Measurements from ENCODE around the gene OGFOD2. TPM values are rescaled to one million over a fixed set of nuclear protein-coding genes. Genes with fewer than 3 reads are reported as not detected.
"Not testable (repeated sequence)": the region's sequence is repeated elsewhere in the genome, so short reads cannot be mapped to it uniquely, and the experiment has no call there.

OGFOD2 gene
- total RNA-seq, 1 experiment from 2014 or later = 21.6 TPM

DNA sequence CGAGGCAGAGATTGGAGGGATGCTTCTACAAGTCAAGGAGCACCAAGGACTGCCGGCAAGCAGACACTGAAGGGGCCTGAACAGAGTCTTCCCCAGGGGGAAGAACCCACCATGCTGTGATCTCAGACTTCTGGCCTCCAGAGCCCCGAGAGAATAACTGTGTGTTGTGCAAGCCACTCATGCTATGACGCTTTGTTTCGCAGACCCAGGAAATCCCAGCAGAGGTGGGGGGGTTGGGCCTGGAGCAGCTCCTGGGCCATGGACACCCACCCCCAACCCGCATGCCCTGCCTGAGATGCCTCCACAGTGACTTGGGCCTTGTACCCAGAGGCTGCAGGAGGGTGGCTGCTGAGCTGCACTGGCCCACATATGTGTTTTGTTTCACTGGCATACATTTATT, 36.7 kb downstream of the OGFOD2 start:
- Mint-ChIP-seq H3K27me3 (ENCODE audit: insufficient read depth, unreplicated experiment) (no peaks in the 10 kb centered on the region), H3K36me3 (ENCODE audit: insufficient read depth, unreplicated experiment) (peaks cover 7% of the 10 kb centered on the region), H3K4me3 (ENCODE audit: unreplicated experiment) (no peak overlapping the region), H3K4me1 (ENCODE audit: low read depth, unreplicated experiment) (peaks cover 7% of the 10 kb centered on the region), H3K9me3 (ENCODE audit: unreplicated experiment) (no peaks in the 10 kb centered on the region), H3K27ac (ENCODE audit: unreplicated experiment) (no peak overlapping the region)
- H3K36me3 ChIP-seq (ENCODE audit: control insufficient read depth, insufficient read depth, low read length) = no peaks in the 10 kb centered on the region
- no peaks in the 10 kb centered on the region for H3K27me3 ChIP-seq (replicated peaks; ENCODE audit: control insufficient read depth, insufficient read depth, low read length)
- ChIA-PET POLR2A (no interaction called here), CTCF (no interaction called here)
- TF ChIP-seq, protein P1, sequence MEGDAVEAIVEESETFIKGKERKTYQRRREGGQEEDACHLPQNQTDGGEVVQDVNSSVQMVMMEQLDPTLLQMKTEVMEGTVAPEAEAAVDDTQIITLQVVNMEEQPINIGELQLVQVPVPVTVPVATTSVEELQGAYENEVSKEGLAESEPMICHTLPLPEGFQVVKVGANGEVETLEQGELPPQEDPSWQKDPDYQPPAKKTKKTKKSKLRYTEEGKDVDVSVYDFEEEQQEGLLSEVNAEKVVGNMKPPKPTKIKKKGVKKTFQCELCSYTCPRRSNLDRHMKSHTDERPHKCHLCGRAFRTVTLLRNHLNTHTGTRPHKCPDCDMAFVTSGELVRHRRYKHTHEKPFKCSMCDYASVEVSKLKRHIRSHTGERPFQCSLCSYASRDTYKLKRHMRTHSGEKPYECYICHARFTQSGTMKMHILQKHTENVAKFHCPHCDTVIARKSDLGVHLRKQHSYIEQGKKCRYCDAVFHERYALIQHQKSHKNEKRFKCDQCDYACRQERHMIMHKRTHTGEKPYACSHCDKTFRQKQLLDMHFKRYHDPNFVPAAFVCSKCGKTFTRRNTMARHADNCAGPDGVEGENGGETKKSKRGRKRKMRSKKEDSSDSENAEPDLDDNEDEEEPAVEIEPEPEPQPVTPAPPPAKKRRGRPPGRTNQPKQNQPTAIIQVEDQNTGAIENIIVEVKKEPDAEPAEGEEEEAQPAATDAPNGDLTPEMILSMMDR (IDR thresholded peaks at IDR 0.05; ENCODE audit: insufficient read depth in 1 of 2, low read depth in 1 of 2, low read length in 1 of 2, severe bottlenecking in 1 of 2, unreplicated experiment in 1 of 2) = no peak
- H3K4me3 ChIP-seq (ENCODE audit: low read depth, low read length) = no peak overlapping the region
- H3K9me3 ChIP-seq = no peaks in the 10 kb centered on the region
- DNase-seq = no peak
- peaks cover 10% of the 10 kb centered on the region; the same call in 1 of the 2 replicates for H3K4me1 ChIP-seq
- no TSS peak for BruUV-seq (replicated peaks)
- intact Hi-C loops (cut with micrococcal nuclease; ENCODE audit: unreplicated experiment) = no loop called here

DNA sequence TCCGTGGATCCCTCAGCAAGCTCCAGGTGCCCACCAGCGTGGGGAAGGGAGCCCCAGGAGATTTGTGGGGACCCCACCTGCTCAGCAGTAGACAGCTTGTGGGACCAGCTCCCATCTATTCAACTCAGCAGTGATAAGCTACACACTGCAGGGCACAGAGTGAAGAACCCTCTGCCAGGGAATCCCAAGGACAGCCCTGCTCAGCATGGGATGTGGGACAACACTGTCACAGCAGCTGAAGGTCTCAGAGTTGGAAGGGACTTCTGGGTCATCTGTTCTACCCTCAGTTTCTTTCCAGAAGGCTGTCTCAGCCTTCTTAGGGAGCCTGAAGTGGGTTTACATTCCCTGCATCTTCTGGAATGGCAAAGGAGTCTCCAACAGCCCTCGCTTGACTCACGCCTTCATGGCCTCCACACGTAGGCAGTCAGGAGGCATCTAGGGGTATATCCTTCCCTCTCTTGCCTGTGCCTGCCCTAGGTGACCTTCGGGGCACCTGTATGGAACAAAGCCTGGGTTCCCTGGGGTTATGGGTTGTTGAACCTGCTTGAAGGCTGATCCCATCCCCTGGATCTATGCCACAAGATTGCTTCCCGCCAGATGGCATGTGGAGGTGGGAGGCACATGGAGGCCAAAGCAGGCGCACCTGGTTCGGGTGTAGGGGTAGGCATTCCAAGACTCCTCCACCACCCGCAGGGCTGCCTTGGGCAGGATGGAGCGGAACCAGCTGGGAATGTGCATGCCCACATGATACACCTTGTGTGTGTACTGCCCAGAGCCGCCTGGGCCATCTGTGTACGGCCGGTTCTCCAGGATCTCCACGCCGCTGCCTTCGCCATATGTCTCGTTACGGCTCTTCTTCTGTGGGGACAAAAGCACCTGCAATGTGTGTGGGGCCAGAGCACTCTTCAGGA, 38.4 kb downstream of the OGFOD2 start:
- intact Hi-C loops (cut with micrococcal nuclease; ENCODE audit: unreplicated experiment) = no loop called here
- Mint-ChIP-seq H3K4me3 (ENCODE audit: unreplicated experiment) (no peak overlapping the region), H3K27ac (ENCODE audit: unreplicated experiment) (no peak overlapping the region), H3K27me3 (ENCODE audit: insufficient read depth, unreplicated experiment) (no peaks in the 10 kb centered on the region), H3K9me3 (ENCODE audit: unreplicated experiment) (no peaks in the 10 kb centered on the region), H3K36me3 (ENCODE audit: insufficient read depth, unreplicated experiment) (peaks cover 7% of the 10 kb centered on the region), H3K4me1 (ENCODE audit: low read depth, unreplicated experiment) (peaks cover 7% of the 10 kb centered on the region)
- BruUV-seq (replicated peaks) = no TSS peak
- no peak for DNase-seq
- CTCF ChIA-PET = no interaction called here
- Histone ChIP-seq H3K27me3 (replicated peaks; ENCODE audit: control insufficient read depth, insufficient read depth, low read length) (no peaks in the 10 kb centered on the region), H3K4me3 (ENCODE audit: low read depth, low read length) (no peak overlapping the region), H3K4me1 (peaks cover 10% of the 10 kb centered on the region; the same call in 1 of the 2 replicates), H3K36me3 (ENCODE audit: control insufficient read depth, insufficient read depth, low read length) (no peaks in the 10 kb centered on the region), H3K9me3 (no peaks in the 10 kb centered on the region)
- POLR2A ChIA-PET = no interaction called here
- TF ChIP-seq, protein P1 (IDR thresholded peaks at IDR 0.05; ENCODE audit: insufficient read depth in 1 of 2, low read depth in 1 of 2, low read length in 1 of 2, severe bottlenecking in 1 of 2, unreplicated experiment in 1 of 2) = no peak

DNA sequence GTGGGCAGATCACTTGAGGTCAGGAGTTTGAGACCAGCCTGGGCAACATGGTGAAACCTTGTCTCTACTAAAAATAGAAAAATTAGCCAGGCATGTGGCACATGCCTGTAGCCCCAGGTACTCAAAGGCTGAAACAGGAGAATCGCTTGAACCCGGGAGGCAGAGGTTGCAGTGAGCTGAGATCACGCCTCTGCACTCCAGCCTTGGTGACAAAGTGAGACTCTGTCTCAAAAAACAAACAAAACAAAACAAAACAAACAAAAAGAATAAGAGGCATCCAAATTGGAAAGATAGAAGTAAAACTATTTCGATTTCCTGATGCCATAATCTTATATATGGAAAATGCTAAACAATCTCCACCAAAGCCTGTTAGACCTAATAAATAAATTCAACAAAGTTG, 39.4 kb downstream of the OGFOD2 start:
- H3K27me3 ChIP-seq (replicated peaks; ENCODE audit: control insufficient read depth, insufficient read depth, low read length); H3K9me3 ChIP-seq; H3K27ac Mint-ChIP-seq (ENCODE audit: unreplicated experiment); H3K4me3 Mint-ChIP-seq (ENCODE audit: unreplicated experiment); H3K36me3 Mint-ChIP-seq (ENCODE audit: insufficient read depth, unreplicated experiment); BruUV-seq (replicated peaks); CTCF ChIA-PET; H3K9me3 Mint-ChIP-seq (ENCODE audit: unreplicated experiment); intact Hi-C loops (cut with micrococcal nuclease; ENCODE audit: unreplicated experiment); H3K27me3 Mint-ChIP-seq (ENCODE audit: insufficient read depth, unreplicated experiment); H3K4me3 ChIP-seq (ENCODE audit: low read depth, low read length); POLR2A ChIA-PET; DNase-seq; H3K36me3 ChIP-seq (ENCODE audit: control insufficient read depth, insufficient read depth, low read length): not testable (repeated sequence)
- H3K4me1 Mint-ChIP-seq (ENCODE audit: low read depth, unreplicated experiment) = peaks cover 11% of the 10 kb centered on the region
- peaks cover 18% of the 10 kb centered on the region for H3K4me1 ChIP-seq

Data from Caco-2 (cell line).